ENCODE results near the gene HSD17B8.

HSD17B8 gene

DNA sequence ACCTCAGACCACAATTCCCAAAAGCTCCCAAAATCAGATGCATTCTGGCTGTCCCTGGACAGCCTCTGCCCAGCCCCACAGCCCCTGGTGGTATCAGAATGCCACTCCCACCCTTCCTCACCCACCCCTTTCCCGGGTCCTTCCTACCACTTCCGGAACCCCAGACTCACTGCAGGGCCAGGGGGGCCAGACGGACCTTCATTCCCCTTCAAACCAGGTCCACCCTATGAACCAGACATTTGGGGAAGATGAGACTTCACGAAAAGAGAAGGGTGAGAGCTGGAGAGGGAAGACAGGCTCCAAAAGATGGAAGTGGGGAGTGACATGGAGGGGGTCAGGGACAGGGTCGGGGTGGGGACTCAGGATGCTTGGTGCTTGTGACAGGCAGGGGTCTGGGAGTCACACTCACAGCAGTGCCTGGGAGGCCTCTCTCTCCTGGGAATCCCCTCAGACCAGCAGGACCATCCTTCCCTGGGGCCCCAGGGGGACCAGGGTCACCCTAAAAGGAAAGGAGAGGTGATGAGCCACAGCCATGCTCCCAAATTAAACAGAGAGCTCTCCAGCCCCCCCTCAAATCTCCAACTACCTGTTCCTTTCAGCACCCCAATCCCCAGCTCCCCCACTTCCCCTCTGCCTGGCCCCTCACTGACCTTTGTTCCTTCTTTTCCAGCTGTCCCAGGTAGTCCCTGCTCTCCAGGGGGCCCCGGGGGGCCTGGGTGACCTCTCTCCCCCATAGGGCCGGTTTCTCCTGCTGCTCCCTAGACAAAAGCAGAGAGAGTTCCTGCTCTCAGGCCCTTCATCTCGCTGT lies 32.4 kb upstream of the HSD17B8 start:
- DNase-seq (ENCODE audit: low spot score): no peak

DNA sequence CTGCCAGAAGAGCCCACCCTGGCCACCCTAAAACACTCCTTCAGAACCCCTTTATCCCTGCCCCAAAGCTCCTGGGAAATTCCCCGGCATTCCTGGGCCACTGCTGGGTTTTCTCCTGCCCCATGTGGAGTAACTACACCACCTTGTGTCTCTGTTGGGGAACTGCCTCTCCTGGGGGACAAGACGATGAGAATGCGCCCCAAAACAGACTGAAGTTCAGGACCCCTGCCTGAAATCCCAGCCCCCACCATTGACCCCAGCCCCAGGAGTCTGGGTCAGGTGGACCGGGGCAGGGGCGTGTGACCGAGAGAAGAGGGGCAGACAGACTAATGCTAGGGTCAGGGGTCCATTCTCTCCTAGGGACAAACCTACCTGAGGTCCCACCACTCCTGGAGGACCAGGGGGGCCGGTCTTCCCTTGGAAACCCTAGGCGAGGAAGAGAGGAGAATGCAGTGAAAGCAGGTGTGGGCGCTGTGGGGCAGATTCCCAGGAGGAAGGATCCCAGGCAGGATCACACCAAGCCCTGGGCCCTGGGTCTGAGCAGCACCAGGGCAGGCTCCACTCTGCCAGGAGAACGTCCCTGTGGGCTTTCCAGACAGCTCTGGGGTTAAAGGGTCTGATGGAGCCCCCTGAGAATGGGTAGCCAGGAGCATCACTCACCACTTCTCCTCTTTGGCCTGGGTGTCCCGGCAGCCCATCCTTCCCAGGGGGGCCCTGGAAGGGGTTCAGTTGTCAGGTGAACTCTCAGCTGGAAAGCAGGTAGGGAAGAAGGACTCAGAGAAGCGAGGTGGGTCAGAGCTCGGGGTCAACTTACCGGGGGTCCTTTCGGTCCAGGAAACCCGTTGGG lies 31.5 kb upstream of the HSD17B8 start:
- peak; percentile 23 for DNase-seq (ENCODE audit: low spot score)

GRCh38 chr6:33173535-33174180 lies 30.8 kb upstream of the HSD17B8 start:
- DNase-seq (ENCODE audit: low spot score): no peak

DNA sequence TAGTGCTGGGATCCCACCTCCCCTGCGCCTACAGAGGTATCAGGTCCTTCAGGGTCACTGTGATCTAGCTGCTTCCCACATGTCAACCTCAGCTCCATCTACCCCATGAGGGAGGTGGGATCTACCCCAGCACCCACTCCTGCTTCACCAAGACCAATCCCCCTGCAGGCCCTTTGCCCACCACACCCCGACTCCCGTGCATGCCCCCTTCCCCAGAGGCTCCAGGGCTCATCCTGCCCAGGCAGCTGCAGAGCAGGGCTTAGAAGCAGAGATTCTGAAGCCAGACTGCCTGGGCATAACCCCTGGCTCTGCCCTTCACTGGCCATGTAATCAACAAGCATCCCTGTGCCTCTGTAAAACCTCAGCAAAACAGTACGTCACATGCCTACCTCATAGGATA lies 29.7 kb upstream of the HSD17B8 start:
- DNase-seq (ENCODE audit: low spot score): no peak

- DNase-seq (ENCODE audit: low spot score): no peak
Measured at GRCh38 chr6:33175436-33176069, 28.9 kb upstream of the HSD17B8 start.

DNA sequence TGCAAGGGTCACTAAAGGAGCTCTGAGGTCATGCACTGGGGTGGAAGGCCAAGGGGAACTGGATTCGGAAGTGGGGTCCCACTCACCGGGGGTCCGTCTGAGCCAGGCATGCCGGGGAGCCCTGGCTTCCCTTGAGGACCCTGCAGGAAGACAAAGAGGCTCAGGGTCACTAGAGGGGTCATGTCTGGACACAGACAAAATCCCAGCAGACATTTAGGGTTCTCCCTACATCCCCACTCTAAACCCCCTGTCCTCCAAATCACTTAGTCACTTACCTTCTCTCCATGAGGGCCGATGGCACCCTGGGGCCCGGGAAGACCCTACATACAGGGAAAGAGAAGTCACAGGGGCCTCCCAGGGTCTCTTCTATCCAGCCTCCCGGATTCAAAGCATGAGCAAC lies 27.5 kb upstream of the HSD17B8 start:
- no peak for DNase-seq (ENCODE audit: low spot score)

DNA sequence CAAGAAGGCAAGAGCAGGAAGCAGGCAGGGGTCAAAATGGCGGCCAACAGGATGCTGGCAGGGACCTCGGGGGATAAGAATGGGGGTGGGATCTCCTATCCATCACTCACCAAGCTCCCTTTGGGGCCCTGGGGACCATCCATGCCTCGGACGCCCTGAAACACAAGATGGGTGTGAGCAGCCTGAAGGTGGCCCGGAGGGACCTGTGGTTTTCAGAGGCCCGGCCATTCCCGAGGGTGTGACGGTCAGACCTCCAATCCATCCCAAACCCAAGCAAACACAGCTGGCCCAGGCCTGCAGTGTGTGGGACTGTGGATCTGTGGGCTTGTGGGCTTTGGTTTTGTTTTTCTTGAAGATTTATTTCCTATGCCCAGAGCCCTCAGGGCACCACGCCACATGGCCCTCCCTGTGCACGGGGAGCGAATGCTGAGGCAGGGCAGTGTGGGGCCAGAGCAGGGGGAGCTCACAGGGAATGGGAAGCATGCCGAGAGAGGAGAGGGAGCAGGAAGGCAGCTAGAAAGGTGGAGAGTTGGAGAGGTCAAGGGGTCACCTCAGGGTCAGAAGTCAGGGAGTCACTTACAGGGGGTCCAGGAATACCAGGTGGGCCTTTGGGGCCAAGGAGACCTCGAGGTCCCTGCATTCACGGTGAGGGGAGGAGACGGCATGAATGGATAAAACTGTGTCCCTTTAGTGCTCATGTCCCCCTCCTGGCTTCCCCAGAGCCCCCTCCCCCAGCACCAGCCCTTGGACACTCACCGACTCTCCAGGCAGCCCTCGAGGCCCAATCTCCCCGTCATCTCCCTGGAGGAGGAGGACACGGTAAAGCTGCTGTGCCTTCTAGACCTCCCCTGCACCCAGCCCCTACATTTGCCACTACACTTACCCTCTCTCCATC lies 26.7 kb upstream of the HSD17B8 start:
- no peak for DNase-seq (ENCODE audit: low spot score)

DNA sequence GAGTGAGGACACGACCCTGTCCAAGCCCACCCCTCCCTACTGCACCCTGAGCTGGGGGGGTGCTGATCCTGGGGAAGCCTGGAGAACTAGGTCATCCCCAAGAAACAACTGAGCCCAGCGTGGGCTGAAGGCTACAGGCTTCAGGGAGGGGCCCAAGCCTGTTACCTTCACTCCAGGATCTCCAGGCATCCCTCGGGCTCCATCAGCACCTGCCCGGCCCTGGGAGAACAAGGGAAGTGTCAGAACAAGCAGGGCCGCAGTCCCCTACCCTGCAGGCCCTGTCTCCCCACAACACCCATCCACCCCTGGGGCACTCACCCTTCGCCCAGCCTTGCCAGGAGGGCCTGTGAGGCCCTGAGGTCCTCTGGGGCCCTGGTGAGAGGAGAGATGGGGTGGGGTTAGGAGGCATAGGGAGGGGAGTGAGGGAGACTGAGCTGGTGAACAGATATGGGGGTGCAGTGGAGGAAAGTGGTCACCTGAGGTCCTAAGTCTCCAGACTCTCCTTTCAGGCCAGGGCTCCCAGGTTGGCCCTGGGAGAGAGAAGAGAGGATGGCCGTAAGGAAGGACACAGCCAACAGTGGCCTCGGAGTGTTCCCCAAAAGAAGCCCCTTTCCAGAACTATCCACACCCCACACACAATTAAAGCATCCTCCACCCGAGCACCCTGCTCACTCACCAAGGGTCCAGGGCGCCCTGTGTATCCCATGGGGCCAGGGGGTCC lies 25.5 kb upstream of the HSD17B8 start:
- DNase-seq (ENCODE audit: low spot score): no peak

GRCh38 chr6:33181141-33181540 lies 23.3 kb upstream of the HSD17B8 start:
- no peak for DNase-seq (ENCODE audit: low spot score)

DNA sequence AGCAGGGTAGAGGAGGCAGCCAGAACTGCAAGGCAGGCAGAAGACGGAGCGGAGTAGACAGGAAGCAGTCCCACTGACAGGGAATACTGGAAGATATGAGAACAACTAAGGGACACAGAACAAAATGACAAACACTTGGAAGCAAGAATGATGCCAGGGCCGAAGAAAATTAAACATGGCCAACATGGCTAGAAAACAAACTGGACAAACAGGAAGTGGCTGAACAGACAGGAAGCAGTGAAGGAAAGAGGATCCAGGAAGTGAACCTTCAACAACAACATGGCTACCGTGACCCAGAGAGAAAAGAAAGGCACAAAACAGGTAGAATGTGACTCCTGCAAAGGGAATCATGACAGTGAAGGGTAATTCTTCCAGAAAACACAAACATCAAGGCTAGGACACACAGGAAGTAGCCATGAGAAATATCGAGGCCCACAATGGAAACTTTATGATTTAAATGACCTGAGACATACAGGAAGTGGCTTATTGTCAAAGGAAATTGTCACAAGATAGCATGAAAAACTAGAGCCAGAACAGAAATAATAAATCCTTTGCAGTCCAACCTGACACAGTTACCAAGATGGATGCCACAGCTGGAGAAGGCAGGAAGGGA lies 21.3 kb upstream of the HSD17B8 start:
- DNase-seq (ENCODE audit: low spot score): no peak

GRCh38 chr6:33185190-33185589 lies 19.3 kb upstream of the HSD17B8 start:
- DNase-seq (ENCODE audit: low spot score): no peak

DNA sequence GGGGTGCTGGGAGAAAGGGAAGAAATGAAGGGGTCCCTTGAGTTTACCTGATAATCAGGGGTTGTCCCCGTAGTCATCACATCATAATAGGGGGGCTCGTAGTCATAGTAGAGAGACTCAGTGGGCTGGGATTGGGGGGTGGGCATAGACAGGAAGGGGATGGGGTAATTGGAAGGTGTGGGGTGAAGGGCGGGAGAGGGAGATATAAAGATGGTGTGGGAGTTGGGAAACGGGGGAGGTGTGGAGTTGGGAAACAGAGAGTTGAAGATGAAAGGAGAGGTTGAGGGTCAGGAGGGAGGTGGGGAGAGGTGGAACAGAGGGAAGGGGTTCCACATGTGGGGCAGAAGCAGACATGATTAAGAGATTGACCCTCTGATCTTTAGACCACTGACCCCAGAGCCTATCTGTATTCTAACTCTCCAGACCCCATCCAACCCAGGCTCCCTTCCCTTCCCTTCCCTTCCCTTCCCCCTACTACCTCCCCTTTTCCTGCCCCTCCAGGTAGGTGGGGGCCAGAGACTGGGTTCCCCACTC lies 18.7 kb upstream of the HSD17B8 start:
- no peak for DNase-seq (ENCODE audit: low spot score)

GRCh38 chr6:33187809-33188208 lies 16.6 kb upstream of the HSD17B8 start:
- DNase-seq (ENCODE audit: low spot score): no peak

GRCh38 chr6:33189164-33189563 lies 15.3 kb upstream of the HSD17B8 start:
- DNase-seq (ENCODE audit: low spot score): no peak

DNA sequence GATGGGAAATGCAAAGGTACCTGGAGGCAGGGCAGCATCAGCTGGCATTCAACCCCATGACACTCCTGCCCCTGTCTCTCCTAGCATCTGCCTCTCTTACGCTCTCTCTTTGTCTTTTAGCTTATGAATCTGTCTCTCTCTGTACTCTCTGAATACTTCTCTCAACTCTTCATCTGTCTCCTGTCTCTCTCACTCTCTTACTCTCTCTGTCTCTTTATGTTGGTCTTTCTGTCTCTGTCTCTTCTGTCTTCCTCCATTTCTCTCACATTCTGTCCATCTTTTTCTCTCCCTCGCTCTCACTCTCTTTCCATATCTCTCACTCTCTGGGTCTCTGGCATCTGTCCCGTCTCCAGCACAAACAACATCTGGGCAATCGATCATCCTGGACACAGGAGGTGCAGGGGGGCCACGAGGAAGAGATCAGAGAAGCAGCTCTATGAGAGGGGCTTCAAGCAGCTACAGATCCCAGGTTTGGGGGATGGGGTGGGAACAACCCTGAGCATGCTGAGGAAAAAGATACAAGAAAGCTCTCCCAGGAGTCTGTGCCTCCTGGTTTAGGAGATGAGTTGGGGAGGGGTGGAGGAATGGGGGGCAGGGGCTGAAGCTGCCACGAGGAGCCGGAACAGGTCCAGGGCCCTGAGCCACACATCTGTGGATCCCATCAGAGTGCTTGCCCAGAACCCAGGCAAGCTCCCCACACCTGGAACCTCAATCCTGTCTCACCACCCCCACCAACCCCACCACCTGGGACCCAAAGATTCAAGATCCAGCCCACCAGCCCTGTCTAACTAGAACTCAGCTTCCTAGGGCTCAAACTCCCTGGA lies 14.6 kb upstream of the HSD17B8 start:
- no peak for DNase-seq (ENCODE audit: low spot score)

DNA sequence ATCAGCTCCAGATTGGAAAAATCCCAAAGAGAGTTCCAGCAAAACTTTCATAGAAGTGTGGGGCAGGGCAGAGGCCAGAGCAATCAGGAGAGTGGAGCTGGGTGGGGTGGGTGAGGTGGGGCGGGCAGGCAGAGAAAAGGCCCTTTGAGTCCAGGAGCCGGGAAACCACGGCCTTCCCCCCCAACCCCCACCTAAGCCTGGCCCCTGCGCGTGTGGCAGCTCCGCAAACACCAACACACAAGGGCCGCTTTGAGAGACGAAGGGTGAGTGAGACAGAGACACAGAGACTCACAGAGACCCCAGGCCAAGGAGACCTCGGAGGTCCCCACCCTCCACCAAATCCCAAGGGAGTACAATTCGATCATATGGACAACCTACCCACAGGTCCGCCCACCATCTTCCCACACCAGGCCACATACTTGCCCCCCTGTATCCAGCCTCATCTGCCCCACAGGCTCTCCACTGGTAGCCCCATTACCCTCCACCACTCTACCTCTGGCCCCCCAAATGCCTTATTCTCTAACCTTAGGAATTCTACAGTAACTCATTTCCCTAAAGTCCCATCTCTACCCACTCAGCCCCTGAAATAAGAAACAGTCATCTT lies 13.8 kb upstream of the HSD17B8 start:
- DNase-seq (ENCODE audit: low spot score): no peak

DNA sequence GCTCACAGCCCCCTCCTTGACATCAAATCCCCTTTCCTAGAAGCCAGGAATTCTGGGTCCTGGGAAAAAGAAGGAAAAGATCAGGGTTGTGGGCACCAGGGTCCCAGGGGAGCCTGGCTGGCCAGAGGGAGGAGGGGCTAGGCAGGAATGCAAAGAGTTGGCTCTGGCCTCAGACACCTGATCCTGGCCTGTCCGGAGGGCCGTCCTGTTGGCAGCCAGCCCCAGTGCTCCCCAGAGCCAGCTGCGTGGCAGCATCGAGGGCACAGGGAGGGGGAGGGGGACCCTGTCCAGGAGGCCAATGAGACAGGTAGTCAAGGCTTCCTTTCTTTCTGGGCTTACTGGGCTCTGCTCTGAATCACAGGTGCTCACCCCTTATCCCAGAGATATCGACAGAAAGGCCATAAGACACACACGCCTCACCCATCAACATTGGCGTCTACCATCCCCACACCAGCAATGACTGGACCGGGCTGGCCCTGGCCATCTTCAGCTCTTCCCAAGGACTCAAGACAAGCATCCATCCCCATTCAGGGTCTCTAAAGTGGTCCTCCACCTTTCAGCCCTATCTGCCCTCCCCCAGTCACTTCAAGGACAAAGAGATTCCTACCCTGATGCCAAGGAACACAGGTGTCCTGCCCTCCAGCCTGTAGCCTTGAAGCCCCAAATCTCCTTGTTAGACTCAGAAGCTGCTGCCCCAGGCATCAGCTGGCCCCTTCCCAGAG lies 12.9 kb upstream of the HSD17B8 start:
- no peak for DNase-seq (ENCODE audit: low spot score)

GRCh38 chr6:33192105-33192646 lies 12.3 kb upstream of the HSD17B8 start, which contains the start of gene COL11A2:
Gene COL11A2, minus strand, starts transcription at chr6:33192467. Its CDS starts 227 bp downstream, at chr6:33192240.
- no peak for DNase-seq (ENCODE audit: low spot score)
